HepG2 (cell line): ENCODE measurements around the gene CMTM1. TPM values are rescaled to one million over a fixed set of nuclear protein-coding genes. Genes with fewer than 3 reads are reported as not detected.

Experiments used
- ARNTL ChIP-seq: sonication (generic); formaldehyde crosslinking; IDR thresholded peaks from 2 replicates; pipeline ENCODE4 v1.4.0; 2020; ENCODE audit warnings: mild to moderate bottlenecking, missing genetic modification reagents
- BRD4 ChIP-seq: sonication (generic); formaldehyde crosslinking; IDR thresholded peaks from 2 replicates; pipeline ENCODE4 v1.4.0; 2020; ENCODE audit warnings: missing genetic modification reagents
- IRF9 ChIP-seq: sonication (generic); formaldehyde crosslinking; IDR thresholded peaks from 2 replicates; pipeline ENCODE4 v1.8.0; 2022; ENCODE audit warnings: missing genetic modification reagents, mild to moderate bottlenecking, borderline replicate concordance
- MED1 ChIP-seq: sonication (generic); formaldehyde crosslinking; IDR thresholded peaks from 2 replicates; pipeline ENCODE4 v1.4.0; 2020; ENCODE audit warnings: missing genetic modification reagents
- SMAD9 ChIP-seq: sonication (generic); formaldehyde crosslinking; IDR thresholded peaks from 2 replicates; pipeline ENCODE4 v1.5.1; 2020; ENCODE audit warnings: mild to moderate bottlenecking, missing genetic modification reagents
- ZBTB44 ChIP-seq: sonication (generic); formaldehyde crosslinking; IDR thresholded peaks from 2 replicates; pipeline ENCODE4 v1.4.0; 2020; ENCODE audit warnings: missing genetic modification reagents
- ZNF121 ChIP-seq: sonication (generic); formaldehyde crosslinking; IDR thresholded peaks from 2 replicates; pipeline ENCODE4 v1.5.0; 2020; ENCODE audit warnings: mild to moderate bottlenecking, missing genetic modification reagents
- ZNF281 ChIP-seq: sonication (generic); formaldehyde crosslinking; IDR thresholded peaks from 2 replicates; pipeline ENCODE4 v1.4.0; 2020; ENCODE audit warnings: missing genetic modification reagents, borderline replicate concordance
- ZNF333 ChIP-seq: sonication (generic); formaldehyde crosslinking; IDR thresholded peaks from 2 replicates; pipeline ENCODE4 v1.4.0; 2020; ENCODE audit warnings: mild to moderate bottlenecking, missing genetic modification reagents, borderline replicate concordance
- ZNF629 ChIP-seq: sonication (generic); formaldehyde crosslinking; conservative IDR thresholded peaks from 2 replicates; pipeline ENCODE4 v1.5.0; 2020; ENCODE audit warnings: missing genetic modification reagents
- ZNF740 ChIP-seq: sonication (generic); formaldehyde crosslinking; IDR thresholded peaks from 2 replicates; pipeline ENCODE4 v1.4.0; 2020; ENCODE audit warnings: missing genetic modification reagents
- ZNF891 ChIP-seq: sonication (generic); formaldehyde crosslinking; IDR thresholded peaks from 2 replicates; pipeline ENCODE4 v1.5.0; 2020; ENCODE audit warnings: mild to moderate bottlenecking, missing genetic modification reagents
- polyA plus RNA-seq, 8 experiments: library from polyadenylated mRNA; depleted of rRNA in 3 of 8; stranded (reverse) in 7 of 8; unstranded in 1 of 8; fragments of >200 nt; fragmentation: Illumina TruSeq in 4 of 8; extraction: Trizol in 4 of 8; gene quantifications; 2 replicates each; pipeline versions ENCODE4 v1.2.1 to v1.2.3, GENCODE V29; 2011 to 2016; ENCODE audit warnings: low read depth in 4 of 8, missing spikeins in 1 of 8, mixed read lengths in 1 of 8; ENCODE audit not compliant: insufficient read depth in 1 of 8
- total RNA-seq, 5 experiments: library from RNA; depleted of rRNA; stranded (reverse); fragments of >200 nt; fragmentation: Illumina TruSeq; extraction: Trizol; gene quantifications; 2 replicates each; pipeline ENCODE4 v1.2.3, GENCODE V29; 2016; ENCODE audit warnings: low read depth in 1 of 5
- TF ChIP-seq, protein P1 (sequence below): IDR thresholded peaks from 2 replicates; pipeline ENCODE4 v1.6.1; 2016; ENCODE audit warnings: missing biosample characterization, missing genetic modification reagents, low read depth
- TF ChIP-seq, protein P2 (sequence below): sonication (generic); formaldehyde crosslinking; IDR thresholded peaks from 2 replicates; pipeline ENCODE4 v1.5.0; 2020; ENCODE audit warnings: mild to moderate bottlenecking, missing genetic modification reagents
- TF ChIP-seq, protein P3 (sequence below): sonication (generic); formaldehyde crosslinking; IDR thresholded peaks from 2 replicates; pipeline ENCODE4 v1.4.0; 2020; ENCODE audit warnings: missing genetic modification reagents

CMTM1 gene
- total and polyA plus RNA-seq, 2 of the 13 experiments (the other 11 are each of a cell fraction or from before 2014, with no cell fraction given), result 1.7 to 2.9 TPM

DNA sequence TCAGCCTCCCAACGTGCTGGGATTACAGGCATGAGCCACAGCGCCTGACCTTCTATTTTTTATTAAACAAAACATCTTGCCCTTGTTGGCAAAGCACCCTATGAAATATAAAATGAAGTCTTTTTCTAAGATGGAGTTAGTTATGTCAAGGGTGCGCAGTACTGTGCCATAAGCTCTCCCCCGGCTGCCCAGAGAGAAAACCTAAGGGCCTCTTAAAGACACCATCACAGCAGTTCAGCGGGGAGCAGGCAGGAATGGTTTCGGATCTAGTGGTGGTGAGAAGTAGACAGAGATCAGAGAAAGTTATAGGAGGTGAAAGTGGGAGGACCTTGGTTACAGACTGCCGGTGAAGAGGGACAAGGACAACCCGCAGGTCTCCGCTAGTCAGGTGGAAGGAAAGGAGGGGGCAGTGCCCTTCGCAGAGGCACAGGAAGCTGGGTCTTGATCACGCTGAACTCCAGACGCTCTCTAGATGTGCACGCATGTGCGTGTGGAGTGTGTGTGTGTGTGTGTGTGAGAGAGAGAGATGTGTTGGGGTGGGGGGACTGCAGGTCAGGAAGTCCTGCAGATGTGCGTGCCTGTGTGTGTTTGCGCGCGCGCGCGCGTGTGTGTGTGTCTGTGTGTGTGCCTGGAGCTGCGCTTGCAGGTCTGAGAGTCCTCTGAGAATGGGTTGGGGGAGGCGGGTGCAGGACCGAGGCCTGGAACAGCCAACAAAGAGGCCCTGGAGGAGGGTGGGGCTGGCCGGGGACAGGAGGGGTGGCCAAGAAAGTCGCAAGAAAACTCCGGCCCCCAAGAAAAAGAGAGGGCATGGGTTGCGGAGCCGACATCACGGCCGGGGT, 37.5 kb downstream of the CMTM1 start (continued):
- TF ChIP-seq ZBTB44 (no peak), IRF9 (CRISPR knock-in tag) (no peak; the same call in 1 of the 2 replicates), ZNF333 (CRISPR knock-in tag) (no peak), ARNTL (CRISPR knock-in tag) (no peak), ZNF281 (CRISPR knock-in tag) (0 out of 2 replicates have a peak, but pooled peaks have one; percentile 43), ZNF740 (0 out of 2 replicates have a peak, but pooled peaks have one; percentile 57), SMAD9 (CRISPR knock-in tag) (no peak), ZNF629 (CRISPR knock-in tag) (peak; percentile 21; the same call in 1 of the 2 replicates), MED1 (peak; percentile 49), BRD4 (CRISPR knock-in tag) (peak; percentile 31; the same call in 1 of the 2 replicates), ZNF891 (CRISPR knock-in tag) (peak; percentile 84; the same call in 1 of the 2 replicates), ZNF121 (no peak)
- TF ChIP-seq, protein P1, sequence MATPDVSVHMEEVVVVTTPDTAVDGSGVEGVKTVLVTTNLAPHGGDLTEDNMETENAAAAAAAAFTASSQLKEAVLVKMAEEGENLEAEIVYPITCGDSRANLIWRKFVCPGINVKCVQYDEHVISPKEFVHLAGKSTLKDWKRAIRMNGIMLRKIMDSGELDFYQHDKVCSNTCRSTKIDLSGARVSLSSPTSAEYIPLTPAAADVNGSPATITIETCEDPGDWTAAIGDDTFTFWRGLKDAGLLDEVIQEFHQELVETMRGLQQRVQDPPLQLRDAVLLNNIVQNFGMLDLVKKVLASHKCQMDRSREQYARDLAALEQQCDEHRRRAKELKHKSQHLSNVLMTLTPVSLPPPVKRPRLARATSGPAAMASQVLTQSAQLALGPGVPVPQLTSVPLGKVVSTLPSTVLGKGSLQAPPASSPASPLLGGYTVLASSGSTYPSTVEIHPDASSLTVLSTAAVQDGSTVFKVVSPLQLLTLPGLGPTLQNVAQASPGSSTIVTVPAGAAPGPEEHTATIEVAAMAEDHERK (CRISPR knock-in tag), result no peak; the same call in 1 of the 2 replicates
- TF ChIP-seq, protein P2, sequence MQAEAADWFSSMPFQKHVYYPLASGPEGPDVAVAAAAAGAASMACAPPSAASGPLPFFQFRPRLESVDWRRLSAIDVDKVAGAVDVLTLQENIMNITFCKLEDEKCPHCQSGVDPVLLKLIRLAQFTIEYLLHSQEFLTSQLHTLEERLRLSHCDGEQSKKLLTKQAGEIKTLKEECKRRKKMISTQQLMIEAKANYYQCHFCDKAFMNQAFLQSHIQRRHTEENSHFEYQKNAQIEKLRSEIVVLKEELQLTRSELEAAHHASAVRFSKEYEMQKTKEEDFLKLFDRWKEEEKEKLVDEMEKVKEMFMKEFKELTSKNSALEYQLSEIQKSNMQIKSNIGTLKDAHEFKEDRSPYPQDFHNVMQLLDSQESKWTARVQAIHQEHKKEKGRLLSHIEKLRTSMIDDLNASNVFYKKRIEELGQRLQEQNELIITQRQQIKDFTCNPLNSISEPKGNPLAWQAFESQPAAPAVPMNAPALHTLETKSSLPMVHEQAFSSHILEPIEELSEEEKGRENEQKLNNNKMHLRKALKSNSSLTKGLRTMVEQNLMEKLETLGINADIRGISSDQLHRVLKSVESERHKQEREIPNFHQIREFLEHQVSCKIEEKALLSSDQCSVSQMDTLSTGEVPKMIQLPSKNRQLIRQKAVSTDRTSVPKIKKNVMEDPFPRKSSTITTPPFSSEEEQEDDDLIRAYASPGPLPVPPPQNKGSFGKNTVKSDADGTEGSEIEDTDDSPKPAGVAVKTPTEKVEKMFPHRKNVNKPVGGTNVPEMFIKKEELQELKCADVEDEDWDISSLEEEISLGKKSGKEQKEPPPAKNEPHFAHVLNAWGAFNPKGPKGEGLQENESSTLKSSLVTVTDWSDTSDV (CRISPR knock-in tag), result 0 out of 2 replicates have a peak, but pooled peaks have one; percentile 62
- TF ChIP-seq, protein P3, sequence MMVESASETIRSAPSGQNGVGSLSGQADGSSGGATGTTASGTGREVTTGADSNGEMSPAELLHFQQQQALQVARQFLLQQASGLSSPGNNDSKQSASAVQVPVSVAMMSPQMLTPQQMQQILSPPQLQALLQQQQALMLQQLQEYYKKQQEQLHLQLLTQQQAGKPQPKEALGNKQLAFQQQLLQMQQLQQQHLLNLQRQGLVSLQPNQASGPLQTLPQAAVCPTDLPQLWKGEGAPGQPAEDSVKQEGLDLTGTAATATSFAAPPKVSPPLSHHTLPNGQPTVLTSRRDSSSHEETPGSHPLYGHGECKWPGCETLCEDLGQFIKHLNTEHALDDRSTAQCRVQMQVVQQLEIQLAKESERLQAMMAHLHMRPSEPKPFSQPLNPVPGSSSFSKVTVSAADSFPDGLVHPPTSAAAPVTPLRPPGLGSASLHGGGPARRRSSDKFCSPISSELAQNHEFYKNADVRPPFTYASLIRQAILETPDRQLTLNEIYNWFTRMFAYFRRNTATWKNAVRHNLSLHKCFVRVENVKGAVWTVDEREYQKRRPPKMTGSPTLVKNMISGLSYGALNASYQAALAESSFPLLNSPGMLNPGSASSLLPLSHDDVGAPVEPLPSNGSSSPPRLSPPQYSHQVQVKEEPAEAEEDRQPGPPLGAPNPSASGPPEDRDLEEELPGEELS (CRISPR knock-in tag), result peak; percentile 34; the same call in 1 of the 2 replicates
